A549 (cell line): ENCODE data around the gene FOXP3. TPM values are rescaled to one million over a fixed set of nuclear protein-coding genes. Genes with fewer than 3 reads are reported as not detected.

ENCODE experiments used
- ATAC-seq, 2 experiments: fragments of 200-7000 bp in 1 of 2; fragments of >200 bp in 1 of 2; cut with Nextera tagmentation in 1 of 2; cut with Tn5 transposase in 1 of 2; 3 replicates each; pipeline versions ENCODE4 v1.8.0 to v1.9.1; 2018 to 2020; ENCODE audit warnings: mild to moderate bottlenecking in 1 of 2, moderate library complexity in 1 of 2
- CTCF ChIA-PET: fragments of 300-600 bp; sonication (Branson Sonifier 250); formaldehyde crosslinking; extraction: SDS; loops from one replicate; lab custom pipeline; 2021; ENCODE audit warnings: antibody characterized with exemption, inconsistent platforms; lab: Yijun Ruan, JAX
- POLR2A ChIA-PET: fragments of 350-600 bp; formaldehyde crosslinking; extraction: SDS; loops from one replicate; lab custom pipeline; 2021; ENCODE audit warnings: antibody characterized with exemption, inconsistent platforms; lab: Yijun Ruan, JAX
- DNase-seq, 2 experiments: peaks; one replicate each; pipeline versions ENCODE4 v3.0.0 to v3.0.0-alpha.2; 2011 to 2016; ENCODE audit warnings: low read depth in 1 of 2, low spot score in 1 of 2
- FAIRE-seq: peaks from 2 replicates; lab custom pipeline; 2011; peaks lifted over from hg19 to GRCh38; lab: Jason Lieb, UNC
- H3K27ac ChIP-seq, 2 experiments: fragments of >200 bp; sonication (Bioruptor Twin); formaldehyde crosslinking; 3 replicates each; pipeline ENCODE4 v1.5.1; 2016 to 2017
- H3K4me1 ChIP-seq: fragments of >200 bp; sonication (Bioruptor Twin); formaldehyde crosslinking; 3 replicates; pipeline ENCODE4 v1.6.1; 2016
- H3K4me2 ChIP-seq: fragments of >200 bp; sonication (Bioruptor Twin); formaldehyde crosslinking; 3 replicates; pipeline ENCODE4 v1.6.1; 2016
- H3K4me3 ChIP-seq: fragments of >200 bp; sonication (Bioruptor Twin); formaldehyde crosslinking; 3 replicates; pipeline ENCODE4 v1.5.1; 2016
- H3K9me3 ChIP-seq: fragments of >200 bp; sonication (Bioruptor Twin); formaldehyde crosslinking; 3 replicates; pipeline ENCODE4 v1.6.1; 2016
- CBX8 ChIP-seq: fragments of 200-600 bp; sonication (generic); IDR thresholded peaks from 2 replicates; pipeline ENCODE4 v1.6.1; 2016
- CEBPB ChIP-seq, 2 experiments: fragments of >200 bp in 1 of 2; sonication (Bioruptor Twin) in 1 of 2; formaldehyde crosslinking in 1 of 2; IDR thresholded peaks; 2 replicates each; pipeline ENCODE4 v1.6.1; 2012 to 2016
- CHD2 ChIP-seq: fragments of 150-350 bp; IDR thresholded peaks from 2 replicates; pipeline ENCODE4 v1.6.1; 2014; ENCODE audit warnings: low read length; ENCODE audit not compliant: partially characterized antibody
- E2F6 ChIP-seq: IDR thresholded peaks from 2 replicates; pipeline ENCODE4 v1.6.1; 2012; ENCODE audit warnings: low read depth, borderline replicate concordance
- EHF ChIP-seq: fragments of 250-450 bp; sonication (Bioruptor Pico); IDR thresholded peaks from 2 replicates; pipeline ENCODE4 v1.5.0; 2020; ENCODE audit warnings: mild to moderate bottlenecking
- EP300 ChIP-seq, 2 experiments: fragments of >200 bp; sonication (Bioruptor Twin); formaldehyde crosslinking; IDR thresholded peaks; 2 replicates in 1 of 2; 3 replicates in 1 of 2; pipeline ENCODE4 v1.6.1; 2016 to 2017
- HEYL ChIP-seq: fragments of 250-450 bp; sonication (Bioruptor Pico); IDR thresholded peaks from 2 replicates; pipeline ENCODE4 v1.8.0; 2021; ENCODE audit warnings: mild to moderate bottlenecking, moderate library complexity
- HOXB5 ChIP-seq: fragments of 250-450 bp; sonication (Bioruptor Pico); IDR thresholded peaks from 2 replicates; pipeline ENCODE4 v1.5.0; 2020; ENCODE audit warnings: mild to moderate bottlenecking, moderate library complexity
- KDM5A ChIP-seq: fragments of 200-600 bp; sonication (generic); IDR thresholded peaks from 2 replicates; pipeline ENCODE4 v1.6.1; 2016; ENCODE audit warnings: antibody characterized with exemption, mild to moderate bottlenecking
- MAX ChIP-seq: IDR thresholded peaks from 2 replicates; pipeline ENCODE4 v1.6.1; 2012
- NR3C1 ChIP-seq: fragments of >200 bp; sonication (Bioruptor Twin); formaldehyde crosslinking; IDR thresholded peaks from 3 replicates; pipeline ENCODE4 v1.6.1; 2017
- PBX3 ChIP-seq: IDR thresholded peaks from 2 replicates; pipeline ENCODE4 v1.6.1; 2012
- POLR2A ChIP-seq: IDR thresholded peaks from 2 replicates; pipeline ENCODE4 v1.6.1; 2012; ENCODE audit warnings: mild to moderate bottlenecking, low read length
- RAD21 ChIP-seq, 2 experiments: fragments of >200 bp in 1 of 2; sonication (Bioruptor Twin) in 1 of 2; formaldehyde crosslinking in 1 of 2; IDR thresholded peaks in 1 of 2; conservative IDR thresholded peaks in 1 of 2; 2 replicates in 1 of 2; 3 replicates in 1 of 2; pipeline ENCODE4 v1.6.1; 2012 to 2018; ENCODE audit warnings: inconsistent platforms in 1 of 2
- RARB ChIP-seq: fragments of 250-450 bp; sonication (Bioruptor Pico); IDR thresholded peaks from 2 replicates; pipeline ENCODE4 v1.8.0; 2021; ENCODE audit warnings: mild to moderate bottlenecking, moderate library complexity
- RNF2 ChIP-seq: fragments of 200-600 bp; sonication (generic); IDR thresholded peaks from 2 replicates; pipeline ENCODE4 v1.6.1; 2016; ENCODE audit warnings: low read depth, mild to moderate bottlenecking, antibody characterized with exemption, moderate library complexity, borderline replicate concordance
- TP53 ChIP-seq: fragments of 250-450 bp; sonication (Bioruptor Pico); IDR thresholded peaks from 2 replicates; pipeline ENCODE4 v1.5.0; 2021; ENCODE audit warnings: mild to moderate bottlenecking, moderate library complexity
- WGBS: methylation state at CpG from one replicate; pipeline ENCODE4 v1.1.6; 2017; ENCODE audit errors: missing lambda C conversion rate; 5-methylcytosine and 5-hydroxymethylcytosine counted together
- polyA plus RNA-seq, 4 experiments: library from polyadenylated mRNA; depleted of rRNA in 3 of 4; stranded (reverse); fragments of >200 nt; fragmentation: RNase III in 1 of 4; extraction: RNeasy Plus Mini Kit Qiagen cat#74134 plus additional on column Dnase treatment in 1 of 4; gene quantifications; 2 replicates in 3 of 4; 3 replicates in 1 of 4; pipeline ENCODE4 v1.2.3, GENCODE V29; 2011 to 2017
- TF ChIP-seq, protein P1 (sequence below): fragments of 150-350 bp; IDR thresholded peaks from 2 replicates; pipeline ENCODE4 v1.6.1; 2014; ENCODE audit warnings: low read depth, mild to moderate bottlenecking, low read length
- TF ChIP-seq, protein P2 (sequence below): fragments of >200 bp; sonication (Bioruptor Twin); formaldehyde crosslinking; IDR thresholded peaks from 2 replicates; pipeline ENCODE4 v1.6.1; 2016
- TF ChIP-seq, protein P3 (sequence below): fragments of 250-450 bp; sonication (Bioruptor Pico); IDR thresholded peaks from 2 replicates; pipeline ENCODE4 v1.5.0; 2020; ENCODE audit warnings: low read depth, mild to moderate bottlenecking, moderate library complexity

FOXP3 gene
- polyA plus RNA-seq, 2 of the 4 experiments (the other 2 are of a cell fraction), result 0.04 to 0.13 TPM

DNA sequence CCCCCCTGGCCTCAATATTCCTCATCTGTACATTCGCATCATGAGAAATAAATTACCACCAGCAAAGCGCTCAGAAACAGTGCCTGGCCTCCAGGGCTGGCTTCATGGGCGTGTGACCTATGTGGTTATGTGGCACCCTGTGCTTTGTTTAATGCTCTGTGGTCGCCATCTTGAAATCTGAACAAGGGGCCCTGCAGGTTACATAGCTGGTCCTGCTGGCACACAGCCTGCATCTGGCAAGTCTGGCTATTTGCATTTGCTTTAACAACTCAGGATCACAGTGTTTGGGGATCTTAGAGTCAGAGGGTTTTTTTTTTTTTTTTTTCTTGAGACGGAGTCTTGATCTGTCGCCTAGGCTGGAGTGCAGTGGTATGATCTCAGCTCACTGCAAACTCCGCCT lies 9.9 kb downstream of the FOXP3 start:
- ChIA-PET POLR2A (interaction anchor here (0.9 kb wide), 1 partner anchor 14 kb away, joined by 3 read pairs; no protein-coding TSS in a partner anchor), CTCF (no interaction called here)
- Histone ChIP-seq H3K4me2 (no peak overlapping the region), H3K4me1 (no peaks in the 10 kb centered on the region), H3K4me3 (no peak overlapping the region), H3K27ac (no peak overlapping the region), H3K9me3 (no peaks in the 10 kb centered on the region)
- ATAC-seq, result no peak
- WGBS, result 92% methylated on average over 6 of the region's 7 CpGs
- no peak for FAIRE-seq
- TF ChIP-seq CEBPB (IDR thresholded peaks at IDR 0.05), result no peak
- TF ChIP-seq RARB, result no peak
- TF ChIP-seq MAX, result no peak
- TF ChIP-seq KDM5A, result no peak
- TF ChIP-seq EHF (CRISPR knock-in tag), result no peak
- no peak for TF ChIP-seq NR3C1
- no peak for TF ChIP-seq CBX8
- no peak for TF ChIP-seq EP300 (IDR thresholded peaks at IDR 0.05)
- no peak for TF ChIP-seq PBX3
- DNase-seq, result no peak

GRCh38 chrX:49251325-49251724 lies 13.2 kb downstream of the FOXP3 start:
- Histone ChIP-seq H3K4me2 (no peak overlapping the region), H3K9me3 (no peaks in the 10 kb centered on the region)
- CTCF ChIA-PET, result no interaction called here
- POLR2A ChIA-PET, result no interaction called here
- FAIRE-seq, result no peak
- TF ChIP-seq PBX3 (no peak), HEYL (CRISPR knock-in tag) (no peak), CHD2 (no peak), HOXB5 (CRISPR knock-in tag) (no peak), TP53 (CRISPR knock-in tag) (no peak), RAD21 (conservative IDR thresholded peaks at IDR 0.05 in 1 of 2, IDR thresholded peaks at IDR 0.05 in 1 of 2) (no peak), E2F6 (no peak), POLR2A (no peak), RNF2 (no peak)
- TF ChIP-seq, protein P1, sequence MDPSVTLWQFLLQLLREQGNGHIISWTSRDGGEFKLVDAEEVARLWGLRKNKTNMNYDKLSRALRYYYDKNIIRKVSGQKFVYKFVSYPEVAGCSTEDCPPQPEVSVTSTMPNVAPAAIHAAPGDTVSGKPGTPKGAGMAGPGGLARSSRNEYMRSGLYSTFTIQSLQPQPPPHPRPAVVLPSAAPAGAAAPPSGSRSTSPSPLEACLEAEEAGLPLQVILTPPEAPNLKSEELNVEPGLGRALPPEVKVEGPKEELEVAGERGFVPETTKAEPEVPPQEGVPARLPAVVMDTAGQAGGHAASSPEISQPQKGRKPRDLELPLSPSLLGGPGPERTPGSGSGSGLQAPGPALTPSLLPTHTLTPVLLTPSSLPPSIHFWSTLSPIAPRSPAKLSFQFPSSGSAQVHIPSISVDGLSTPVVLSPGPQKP, result no peak
- TF ChIP-seq, protein P2, sequence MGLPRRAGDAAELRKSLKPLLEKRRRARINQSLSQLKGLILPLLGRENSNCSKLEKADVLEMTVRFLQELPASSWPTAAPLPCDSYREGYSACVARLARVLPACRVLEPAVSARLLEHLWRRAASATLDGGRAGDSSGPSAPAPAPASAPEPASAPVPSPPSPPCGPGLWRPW, result no peak
- TF ChIP-seq, protein P3, sequence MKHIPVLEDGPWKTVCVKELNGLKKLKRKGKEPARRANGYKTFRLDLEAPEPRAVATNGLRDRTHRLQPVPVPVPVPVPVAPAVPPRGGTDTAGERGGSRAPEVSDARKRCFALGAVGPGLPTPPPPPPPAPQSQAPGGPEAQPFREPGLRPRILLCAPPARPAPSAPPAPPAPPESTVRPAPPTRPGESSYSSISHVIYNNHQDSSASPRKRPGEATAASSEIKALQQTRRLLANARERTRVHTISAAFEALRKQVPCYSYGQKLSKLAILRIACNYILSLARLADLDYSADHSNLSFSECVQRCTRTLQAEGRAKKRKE, result no peak
- TF ChIP-seq, all 56 proteins: peak for 0
- Histone ChIP-seq H3K4me1 (no peaks in the 10 kb centered on the region), H3K27ac (no peak overlapping the region), H3K4me3 (no peak overlapping the region)
- ATAC-seq, result no peak
- 92% methylated on average over 12 of the region's 13 CpGs for WGBS
- no peak for DNase-seq
